DOHH2 (cell line): ENCODE results near the gene RASSF7.

Experiments
- EZH2phosphoT487 ChIP-seq: fragments of 200-600 bp; sonication (generic); IDR thresholded peaks from 2 replicates; pipeline ENCODE4 v1.6.1; 2017; ENCODE audit warnings: borderline replicate concordance, mild to moderate bottlenecking, antibody characterized with exemption, low read length, moderate library complexity, mixed read lengths
- TF ChIP-seq, protein P1 (sequence below): fragments of 200-600 bp; sonication (generic); IDR thresholded peaks from one replicate; pipeline ENCODE4 v1.5.1; 2014; ENCODE audit warnings: antibody characterized with exemption, mild to moderate bottlenecking, low read depth, low read length; ENCODE audit not compliant: poor library complexity, severe bottlenecking

- TF ChIP-seq, protein P1, sequence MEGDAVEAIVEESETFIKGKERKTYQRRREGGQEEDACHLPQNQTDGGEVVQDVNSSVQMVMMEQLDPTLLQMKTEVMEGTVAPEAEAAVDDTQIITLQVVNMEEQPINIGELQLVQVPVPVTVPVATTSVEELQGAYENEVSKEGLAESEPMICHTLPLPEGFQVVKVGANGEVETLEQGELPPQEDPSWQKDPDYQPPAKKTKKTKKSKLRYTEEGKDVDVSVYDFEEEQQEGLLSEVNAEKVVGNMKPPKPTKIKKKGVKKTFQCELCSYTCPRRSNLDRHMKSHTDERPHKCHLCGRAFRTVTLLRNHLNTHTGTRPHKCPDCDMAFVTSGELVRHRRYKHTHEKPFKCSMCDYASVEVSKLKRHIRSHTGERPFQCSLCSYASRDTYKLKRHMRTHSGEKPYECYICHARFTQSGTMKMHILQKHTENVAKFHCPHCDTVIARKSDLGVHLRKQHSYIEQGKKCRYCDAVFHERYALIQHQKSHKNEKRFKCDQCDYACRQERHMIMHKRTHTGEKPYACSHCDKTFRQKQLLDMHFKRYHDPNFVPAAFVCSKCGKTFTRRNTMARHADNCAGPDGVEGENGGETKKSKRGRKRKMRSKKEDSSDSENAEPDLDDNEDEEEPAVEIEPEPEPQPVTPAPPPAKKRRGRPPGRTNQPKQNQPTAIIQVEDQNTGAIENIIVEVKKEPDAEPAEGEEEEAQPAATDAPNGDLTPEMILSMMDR: no peak
- TF ChIP-seq EZH2phosphoT487: no peak
Measured at GRCh38 chr11:558503-558902, 2.3 kb upstream of the RASSF7 start.
